GM04504 (cell line): ENCODE measurements around the gene ARHGAP6.
"Not testable (repeated sequence)": the region's sequence is repeated elsewhere in the genome, so short reads cannot be mapped to it uniquely, and the experiment has no call there.

ENCODE experiments used
- DNase-seq: peaks from one replicate; pipeline ENCODE4 v3.0.0-alpha.2; 2012; ENCODE audit warnings: low read depth

The ARHGAP6 gene

GRCh38 chrX:11519234-11519633 is 146.5 kb downstream of the ARHGAP6 start:
- not testable (repeated sequence) for DNase-seq

- DNase-seq, result no peak
Observed at GRCh38 chrX:11509786-11510185, 155.9 kb downstream of the ARHGAP6 start.

- no peak for DNase-seq
Observed at GRCh38 chrX:11504234-11504633, 161.5 kb downstream of the ARHGAP6 start.

- no peak for DNase-seq
Observed at GRCh38 chrX:11499076-11500044, 166.4 kb downstream of the ARHGAP6 start.

GRCh38 chrX:11491375-11491774 is 174.3 kb downstream of the ARHGAP6 start:
- DNase-seq, result not testable (repeated sequence)

DNA sequence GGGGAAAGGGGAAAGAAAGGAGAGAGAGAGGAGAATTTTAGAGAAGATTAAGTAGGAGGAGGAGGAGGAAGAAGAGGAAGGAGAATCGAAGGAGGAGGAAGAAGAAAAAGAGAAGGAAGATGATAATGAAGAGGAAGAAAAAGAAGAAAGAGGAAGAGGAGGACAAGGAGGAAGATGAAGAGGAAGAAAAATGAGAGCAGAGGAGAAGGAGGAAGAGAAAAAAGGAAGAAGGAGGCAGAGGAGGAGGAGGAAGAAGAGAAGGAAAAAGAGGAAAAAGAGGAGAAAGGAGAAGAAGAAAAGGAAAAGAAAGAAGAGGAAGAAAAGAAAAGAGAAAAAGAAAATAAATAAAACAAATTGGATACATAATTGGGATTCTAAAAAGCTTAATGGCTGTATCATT is 181.4 kb downstream of the ARHGAP6 start:
- no peak for DNase-seq

DNA sequence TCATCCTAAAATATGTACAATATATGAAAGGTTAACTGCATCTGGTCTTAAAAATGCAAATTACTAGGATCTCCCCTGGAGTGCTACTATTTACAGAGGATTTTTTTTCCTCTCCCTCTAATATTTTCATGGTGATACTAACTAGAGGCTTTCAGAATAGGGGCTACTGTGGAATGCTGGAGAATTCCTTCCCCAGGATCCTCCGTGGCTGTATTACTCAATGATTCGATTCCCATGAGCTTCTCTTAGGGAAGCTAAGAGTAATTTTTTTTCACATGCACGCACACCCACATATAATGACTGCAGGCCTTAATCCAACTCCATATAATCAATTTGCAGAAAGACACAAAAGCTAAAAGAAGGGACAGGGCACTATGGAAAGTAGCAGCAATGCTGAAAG is 184.7 kb downstream of the ARHGAP6 start:
- DNase-seq, result no peak

DNA sequence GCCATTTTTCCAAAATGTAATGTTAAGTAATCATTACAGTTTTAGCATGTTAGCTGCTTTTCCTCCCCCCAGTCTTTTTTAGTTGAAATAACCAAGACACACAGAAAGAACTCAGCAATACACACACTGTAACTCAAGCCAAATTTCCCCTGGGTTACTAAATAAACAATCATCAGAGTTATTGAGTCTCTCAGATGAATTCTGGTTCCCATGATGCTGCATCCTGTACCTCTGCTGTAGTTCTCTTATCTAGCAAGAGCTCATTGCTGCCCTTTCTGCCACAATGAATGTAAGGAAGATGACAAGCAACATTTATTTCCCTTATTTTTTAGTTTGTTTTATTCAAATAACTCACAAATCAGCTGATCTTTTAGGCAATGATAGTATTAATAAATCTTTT is 185.1 kb downstream of the ARHGAP6 start:
- no peak for DNase-seq

- no peak for DNase-seq
Observed at GRCh38 chrX:11478911-11479310, 186.8 kb downstream of the ARHGAP6 start.

GRCh38 chrX:11478026-11478425 is 187.7 kb downstream of the ARHGAP6 start:
- no peak for DNase-seq

GRCh38 chrX:11474576-11474975 is 191.1 kb downstream of the ARHGAP6 start:
- DNase-seq, result no peak

GRCh38 chrX:11474021-11474420 is 191.7 kb downstream of the ARHGAP6 start:
- DNase-seq, result no peak

- DNase-seq, result no peak
Observed at GRCh38 chrX:11472879-11473278, 192.8 kb downstream of the ARHGAP6 start.

- DNase-seq, result no peak
Observed at GRCh38 chrX:11472381-11472780, 193.3 kb downstream of the ARHGAP6 start.

DNA sequence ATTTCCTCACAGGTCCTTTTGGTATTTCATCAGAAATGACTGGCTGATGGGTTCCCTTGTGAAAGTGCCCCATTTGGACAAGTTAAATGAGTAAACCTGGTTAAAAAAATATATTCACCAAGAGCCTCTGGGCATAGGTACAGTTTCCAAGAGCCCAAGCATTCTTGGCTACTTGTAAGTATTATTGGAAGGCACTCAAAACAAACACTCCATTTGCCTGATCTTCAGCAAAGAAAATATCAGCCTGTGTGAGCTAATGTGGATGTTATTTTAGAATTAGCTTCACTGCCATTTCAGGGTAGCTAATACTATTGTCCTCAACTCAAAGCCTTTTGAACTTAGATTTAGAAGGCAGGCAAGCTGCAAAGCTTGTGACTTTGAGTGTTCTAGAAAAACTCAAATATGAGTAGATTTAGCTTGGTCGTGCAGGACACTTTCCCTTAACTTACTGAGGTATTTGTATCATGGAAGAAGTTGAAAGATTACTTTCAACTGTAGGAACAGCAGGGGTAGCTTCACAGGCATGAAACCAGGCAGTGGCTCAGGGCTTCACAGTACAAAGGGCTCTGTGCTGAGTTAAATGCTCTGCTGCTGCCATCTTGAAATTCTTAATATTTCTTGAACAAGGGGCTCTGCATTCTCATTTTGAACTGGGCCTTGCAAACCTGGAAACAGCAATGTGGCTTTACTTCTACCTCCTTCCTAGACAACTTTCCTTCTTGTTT is 195.3 kb downstream of the ARHGAP6 start:
- no peak for DNase-seq

DNA sequence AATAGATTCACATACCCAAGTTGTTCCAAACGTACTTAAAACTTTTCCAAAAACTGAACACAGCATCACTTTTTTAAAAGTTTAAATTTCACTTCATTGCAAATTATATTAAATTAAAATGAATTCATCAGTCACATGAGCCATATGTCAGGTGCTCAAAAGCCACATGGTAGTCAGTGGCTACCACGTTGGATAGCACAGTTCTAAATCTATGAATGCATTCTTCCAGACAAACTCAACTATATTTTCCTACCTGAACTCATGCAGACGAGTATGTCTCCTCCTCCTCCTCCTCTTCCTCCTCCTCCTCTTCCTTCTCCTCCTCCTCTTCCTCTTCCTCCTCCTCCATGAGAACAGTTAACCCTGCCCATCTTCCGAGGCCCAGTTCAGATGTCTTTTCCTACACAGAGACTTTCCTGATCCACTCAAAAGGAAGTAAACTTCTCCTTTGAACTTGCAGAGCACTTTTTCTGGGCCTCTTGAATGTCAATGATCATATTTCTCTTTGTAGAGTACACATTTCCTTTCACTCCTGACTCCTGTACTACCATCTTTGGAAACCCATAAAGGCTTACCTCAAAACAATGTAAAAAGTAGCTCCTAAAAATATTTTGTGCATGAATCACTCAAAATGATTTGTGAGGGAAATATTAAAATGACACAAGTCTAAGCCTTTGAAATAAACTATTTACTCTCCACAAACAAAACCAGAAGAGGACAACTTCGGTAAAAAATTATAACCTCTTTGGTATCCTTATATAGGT is 199.9 kb downstream of the ARHGAP6 start:
- DNase-seq, result no peak

DNA sequence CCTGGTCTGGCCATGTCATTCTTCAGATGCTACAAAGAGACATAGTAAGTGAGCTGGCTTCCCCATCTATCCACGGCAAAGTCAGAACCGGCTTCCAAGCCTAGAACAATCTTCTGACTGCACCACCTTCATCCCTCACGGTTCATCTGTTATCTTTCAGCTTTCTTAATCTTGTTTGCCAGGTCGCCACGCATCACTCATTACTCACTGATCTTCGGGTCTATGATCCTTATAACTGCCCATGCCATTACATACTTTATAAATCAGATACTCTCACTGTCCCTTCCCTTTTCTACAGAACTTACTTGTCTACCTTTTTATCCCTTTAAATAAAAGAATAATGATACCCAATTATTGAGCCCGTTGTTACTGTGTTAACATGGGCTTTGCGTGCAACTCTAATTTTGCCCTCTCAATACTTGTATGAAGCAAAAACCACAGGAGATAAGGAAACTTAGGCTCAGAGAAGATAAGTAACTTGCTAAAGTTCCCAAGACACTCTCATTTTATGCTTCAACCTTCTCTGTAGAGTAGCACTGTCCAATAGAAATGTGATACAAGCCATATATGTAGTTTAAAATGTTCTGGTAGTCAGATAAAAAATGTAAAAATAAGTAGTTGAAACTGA is 200.8 kb downstream of the ARHGAP6 start:
- no peak for DNase-seq

- DNase-seq, result no peak
Observed at GRCh38 chrX:11464380-11464779, 201.3 kb downstream of the ARHGAP6 start.

DNA sequence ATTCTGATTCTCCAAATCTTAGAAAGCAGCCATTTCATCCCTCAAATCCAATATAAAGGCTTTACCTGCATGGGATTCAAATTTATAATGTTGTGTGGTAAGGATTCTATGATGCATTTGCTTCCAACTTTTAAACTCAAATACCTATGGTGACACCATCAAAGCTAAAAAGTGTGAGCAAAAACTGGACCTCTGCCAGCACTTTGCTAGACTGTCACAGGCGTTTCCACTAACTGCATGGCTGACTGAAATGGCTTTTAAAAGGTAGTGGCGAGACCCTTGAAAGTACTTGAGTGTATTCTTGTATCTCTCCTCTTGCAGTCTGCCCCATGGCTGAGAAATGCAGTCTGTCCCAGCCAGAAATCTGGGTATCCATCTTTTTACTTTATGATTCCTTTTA is 203.1 kb downstream of the ARHGAP6 start:
- DNase-seq, result no peak

- no peak for DNase-seq
Observed at GRCh38 chrX:11462136-11462535, 203.6 kb downstream of the ARHGAP6 start.

DNA sequence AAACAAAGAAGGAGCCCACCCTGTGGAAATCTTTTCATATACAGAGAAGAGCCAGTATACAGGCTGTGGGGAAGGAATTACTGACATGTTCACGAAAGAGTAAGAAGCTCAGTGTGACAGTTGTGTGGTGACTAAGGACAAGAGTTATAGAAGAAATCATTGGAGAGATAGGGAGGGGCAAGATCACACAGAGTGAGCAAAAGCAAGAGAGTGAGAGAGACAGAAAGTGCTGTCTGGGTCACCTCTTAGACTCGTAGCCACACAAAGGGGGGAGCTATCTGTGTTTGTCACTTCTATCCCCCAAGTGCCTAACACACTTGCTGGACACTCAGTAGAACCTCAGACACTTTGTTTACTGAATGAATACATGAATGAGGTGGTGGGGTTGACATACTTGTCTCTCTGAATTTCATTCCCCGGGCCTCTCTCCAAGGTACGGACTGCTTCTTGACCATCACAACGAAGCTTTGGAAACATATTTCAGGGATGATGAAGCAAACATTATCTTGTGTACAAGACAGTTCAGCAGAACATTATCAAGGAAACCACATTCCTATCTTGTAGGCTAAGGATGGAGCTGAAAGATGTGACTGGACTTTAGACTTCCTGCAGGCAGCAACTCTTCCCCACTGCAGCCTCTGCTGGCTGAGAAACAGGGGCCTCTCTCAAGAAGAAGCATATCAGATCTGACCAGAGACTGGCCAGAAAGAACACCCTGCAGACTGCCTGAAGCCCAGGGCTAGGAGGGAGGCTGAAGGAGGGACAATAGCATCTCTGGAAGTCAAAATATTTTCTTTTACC is 204.3 kb downstream of the ARHGAP6 start:
- DNase-seq, result no peak
